Kidney (tissue), 14 donors: ENCODE results near the gene GPER1. TPM values are rescaled to one million over a fixed set of nuclear protein-coding genes. Genes with fewer than 3 reads are reported as not detected.

Experiments used
- DNase-seq, 5 donors: peaks; one replicate each; pipeline ENCODE4 v3.0.0-alpha.2; 2013 to 2020
- FAIRE-seq: peaks from 2 replicates; lab custom pipeline; 2012; peaks lifted over from hg19 to GRCh38; lab: Jason Lieb, UNC
- H3K27ac ChIP-seq, 2 donors: one replicate each; pipeline ENCODE4 v1.7.0; 2013; ENCODE audit warnings: low read depth in 2 of 2, low read length in 2 of 2, inconsistent platforms in 1 of 2
- H3K27me3 ChIP-seq: one replicate; pipeline ENCODE4 v1.7.1; 2013; ENCODE audit warnings: low read length, inconsistent platforms; ENCODE audit not compliant: control insufficient read depth, insufficient read depth
- H3K36me3 ChIP-seq, 3 donors: one replicate each; pipeline versions ENCODE4 v1.7.0 to v1.7.1; 2013; ENCODE audit warnings: low read length in 3 of 3, control low read depth in 1 of 3, inconsistent platforms in 1 of 3; ENCODE audit not compliant: insufficient read depth in 3 of 3, control insufficient read depth in 2 of 3
- H3K4me1 ChIP-seq, 3 donors: one replicate each; pipeline versions ENCODE4 v1.7.0 to v1.7.1; 2013; ENCODE audit warnings: low read length in 3 of 3, inconsistent platforms in 1 of 3, low read depth in 1 of 3; ENCODE audit not compliant: control insufficient read depth in 2 of 3, insufficient read depth in 2 of 3
- H3K4me3 ChIP-seq, 3 donors: one replicate each; pipeline versions ENCODE4 v1.7.0 to v1.8.1; 2013; ENCODE audit warnings: low read length in 3 of 3, control low read depth in 1 of 3, inconsistent platforms in 1 of 3
- H3K9ac ChIP-seq, 3 donors: one replicate each; pipeline versions ENCODE4 v1.7.0 to v1.7.1; 2013; ENCODE audit warnings: low read length in 3 of 3, control low read depth in 1 of 3, inconsistent platforms in 1 of 3
- H3K9me3 ChIP-seq, 3 donors: one replicate each; pipeline versions ENCODE4 v1.7.0 to v1.7.1; 2013; ENCODE audit warnings: low read length in 3 of 3, control low read depth in 1 of 3, inconsistent platforms in 1 of 3; ENCODE audit not compliant: control insufficient read depth in 2 of 3, insufficient read depth in 1 of 3
- CTCF ChIP-seq: IDR thresholded peaks from 3 replicates; pipeline ENCODE4 v1.5.1; 2012; ENCODE audit warnings: mild to moderate bottlenecking, moderate library complexity, borderline replicate concordance; ENCODE audit not compliant: insufficient read depth; ENCODE audit errors: extremely low read depth
- intact Hi-C: fragments of 100-400 bp; cut with DNase I; formaldehyde crosslinking; loops from one replicate; pipeline ENCODE4 v1.11.1; 2022
- polyA plus RNA-seq: library from polyadenylated mRNA; stranded (reverse); fragments of 350-450 nt; fragmentation: Illumina TruSeq; extraction: RNeasy Lipid Tissue Mini Kit (QIAGEN cat#74804); gene quantifications from one replicate; pipeline ENCODE4 v1.2.3, GENCODE V29; 2014; ENCODE audit warnings: low read depth, low replicate concordance; ENCODE audit not compliant: insufficient read depth
- total RNA-seq: library from RNA; stranded (reverse); fragmentation: NEBNext Ultra II Directional; extraction: Animal tissue kit (Norgen Biotek cat#: 25700); gene quantifications from one replicate; pipeline ENCODE4 v1.2.1, GENCODE V29; 2021
- donor health status: control.
- donor health status: control.
- donor health status: control.
- donor health status: control.
- donor health status: control.
- donor health status: DM: yes; HTN: yes; CAD: no.
- donor health status: Normal renal cell carcinoma (clear cell type).

Gene GPER1
- total and polyA plus RNA-seq, 2 donors from 2014 or later = 4.8 to 5.2 TPM

- Histone ChIP-seq H3K27me3 (no peaks in the 10 kb centered on the region), H3K36me3 (no peaks in the 10 kb centered on the region), H3K4me1 (peaks cover 0 to 17% (median 11%) of the 10 kb centered on the region in 3 donors), H3K9ac (no peak overlapping the region), H3K4me3 (no peak overlapping the region), H3K27ac (no peak overlapping the region), H3K9me3 (no peaks in the 10 kb centered on the region)
- peak in 1 of 5 donors; percentile 1 for DNase-seq
- no peak for TF ChIP-seq CTCF
- intact Hi-C loops = loop anchor here (5.0 kb wide), 1 partner anchor 70 kb away; no protein-coding TSS in a partner anchor
- FAIRE-seq = no peak
These were observed 25.3 kb upstream of the GPER1 start for GRCh38 chr7:1062296-1063294.

GRCh38 chr7:1063361-1063760, 24.6 kb upstream of the GPER1 start:
- no peak overlapping the region for H3K4me3 ChIP-seq
- FAIRE-seq (no peak), DNase-seq (no peak)
- TF ChIP-seq CTCF = no peak
- H3K27me3 ChIP-seq = no peaks in the 10 kb centered on the region
- H3K36me3 ChIP-seq = no peaks in the 10 kb centered on the region
- no peak overlapping the region for H3K27ac ChIP-seq
- H3K4me1 ChIP-seq = peaks cover 0 to 17% (median 11%) of the 10 kb centered on the region in 3 donors
- intact Hi-C loops = loop anchor here (5.0 kb wide), 1 partner anchor 71 kb away; no protein-coding TSS in a partner anchor
- no peak overlapping the region for H3K9ac ChIP-seq
- H3K9me3 ChIP-seq = no peaks in the 10 kb centered on the region

- DNase-seq = no peak
- TF ChIP-seq CTCF = no peak
- Histone ChIP-seq H3K27ac (no peak overlapping the region), H3K4me3 (no peak overlapping the region), H3K9ac (no peak overlapping the region), H3K27me3 (no peaks in the 10 kb centered on the region), H3K4me1 (peaks cover 0 to 17% (median 11%) of the 10 kb centered on the region in 3 donors), H3K36me3 (no peaks in the 10 kb centered on the region), H3K9me3 (no peaks in the 10 kb centered on the region)
- intact Hi-C loops = loop anchor here (5.0 kb wide), 1 partner anchor 72 kb away; no protein-coding TSS in a partner anchor
- no peak for FAIRE-seq
These were observed 23.3 kb upstream of the GPER1 start for GRCh38 chr7:1064581-1064980.
